HG03175 (cell line): ENCODE data around the gene SWT1.
A peak's percentile ranks its signal among the peaks of the same experiment; 100 is the strongest.

ENCODE experiments used
- ATAC-seq: cut with Tn5 transposase; IDR thresholded peaks from one replicate; pipeline ENCODE4 v1.9.1; 2021; ENCODE audit warnings: mild to moderate bottlenecking, moderate library complexity; ENCODE audit not compliant: unreplicated experiment

The SWT1 gene

DNA sequence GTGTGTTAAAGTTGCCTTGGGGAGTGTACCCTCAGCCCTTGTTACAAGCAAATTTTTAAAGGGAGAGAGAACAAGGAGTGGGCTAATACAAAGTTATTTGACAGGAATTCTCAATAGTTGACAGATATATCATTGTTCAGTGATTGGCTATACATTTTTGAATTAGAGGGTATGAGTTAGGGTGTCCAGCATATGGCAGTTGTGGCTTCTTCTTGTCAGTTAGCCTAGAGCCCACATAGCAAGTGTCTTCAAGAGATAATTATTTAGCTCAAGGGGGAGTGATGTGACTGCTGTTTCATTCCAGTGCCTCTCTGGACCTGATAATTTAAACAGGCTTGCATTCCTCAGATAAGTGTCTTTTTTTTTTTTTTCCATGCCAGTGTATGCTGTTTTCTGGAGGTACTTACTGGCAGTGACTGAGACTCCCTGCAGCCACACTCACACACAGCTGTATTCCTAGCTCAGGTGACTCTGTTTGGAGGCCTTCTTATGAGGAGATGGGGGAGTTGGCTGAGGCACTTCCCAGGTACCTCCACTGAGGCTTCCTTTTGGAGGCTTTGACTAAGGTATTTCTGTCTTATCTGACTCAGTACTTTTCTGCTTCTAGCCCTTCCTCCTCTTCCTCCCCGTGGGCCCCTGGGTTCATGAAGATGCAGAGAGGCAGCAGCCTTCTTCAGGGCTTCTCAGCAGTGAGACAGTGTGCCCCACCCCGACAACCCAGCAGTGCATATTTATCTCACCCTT, 127.7 kb downstream of the SWT1 start:
- ATAC-seq: no peak

DNA sequence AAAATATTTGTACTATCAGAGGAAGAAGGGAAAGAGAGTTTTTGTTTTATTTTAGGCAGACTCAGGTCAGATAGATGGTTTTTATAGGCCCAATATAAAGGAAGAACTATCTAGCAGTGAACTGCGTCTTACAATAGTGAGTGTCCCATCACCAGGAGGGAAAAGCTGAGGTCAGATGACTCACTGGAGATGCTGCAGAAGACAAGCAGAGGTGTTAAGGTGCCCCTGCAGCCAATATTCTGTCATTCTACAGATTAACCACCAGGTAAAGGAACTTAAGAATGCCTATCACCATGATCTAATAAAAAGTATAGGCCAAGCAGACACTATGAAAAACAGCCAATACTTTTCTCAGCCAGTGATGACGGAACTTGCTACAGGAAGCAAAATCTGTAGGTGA, 130.5 kb downstream of the SWT1 start:
- ATAC-seq: no peak

DNA sequence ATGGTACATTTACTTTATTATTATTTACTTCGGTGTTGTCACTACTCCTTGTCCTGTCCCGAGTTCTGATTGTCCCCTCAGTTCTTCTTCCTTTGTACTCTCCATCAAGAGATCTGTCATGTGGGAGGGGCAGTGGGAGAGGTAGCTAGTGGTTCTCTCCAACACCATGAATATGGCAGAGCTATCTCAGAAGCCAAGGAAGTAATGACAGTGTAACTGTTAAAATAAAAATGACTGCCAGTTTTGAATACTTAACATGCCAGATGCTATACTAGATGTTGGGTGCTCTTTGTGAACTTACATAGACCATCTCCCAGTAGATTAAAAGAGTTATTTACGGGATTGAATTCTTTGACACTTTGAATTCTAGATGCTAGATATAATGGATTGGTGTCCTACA, 131.5 kb downstream of the SWT1 start:
- no peak for ATAC-seq

DNA sequence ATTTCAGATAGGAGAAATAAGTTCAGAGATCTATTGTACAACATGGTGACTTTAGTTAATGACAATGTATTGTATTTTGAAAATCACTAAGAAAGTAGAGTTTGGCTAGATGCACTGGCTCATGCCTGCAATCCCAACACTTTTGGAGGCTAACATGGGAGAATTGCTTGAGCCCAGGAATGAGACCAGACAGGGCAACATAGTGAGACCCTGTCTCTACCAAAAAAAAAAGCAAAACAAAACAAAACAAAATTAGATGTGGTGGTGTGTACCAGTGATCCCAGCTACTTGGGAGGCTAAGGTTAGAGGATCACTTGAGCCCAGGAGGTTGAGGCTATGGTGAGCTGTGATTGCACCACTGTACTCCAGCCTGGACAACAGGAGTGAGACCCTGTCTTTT, 132.9 kb downstream of the SWT1 start:
- no peak for ATAC-seq

DNA sequence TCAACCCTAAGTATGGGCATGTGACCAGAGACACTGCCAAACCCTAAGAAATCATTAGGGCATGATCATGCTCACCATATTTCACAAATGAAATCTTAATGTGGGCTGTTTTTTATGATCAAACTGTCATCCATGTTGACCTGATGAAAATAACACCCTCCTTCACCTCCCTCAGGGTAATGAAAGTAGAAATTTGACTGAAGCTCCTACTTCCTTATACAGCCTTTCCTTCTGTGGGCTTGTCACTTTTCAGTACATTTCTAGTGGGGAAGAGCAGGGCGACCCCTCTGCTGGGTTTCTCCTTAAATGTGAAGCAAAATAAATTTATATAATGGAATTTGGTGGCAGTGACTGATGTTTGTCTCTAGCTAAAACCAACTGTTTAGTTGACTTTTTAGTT, 134.2 kb downstream of the SWT1 start:
- ATAC-seq: no peak

DNA sequence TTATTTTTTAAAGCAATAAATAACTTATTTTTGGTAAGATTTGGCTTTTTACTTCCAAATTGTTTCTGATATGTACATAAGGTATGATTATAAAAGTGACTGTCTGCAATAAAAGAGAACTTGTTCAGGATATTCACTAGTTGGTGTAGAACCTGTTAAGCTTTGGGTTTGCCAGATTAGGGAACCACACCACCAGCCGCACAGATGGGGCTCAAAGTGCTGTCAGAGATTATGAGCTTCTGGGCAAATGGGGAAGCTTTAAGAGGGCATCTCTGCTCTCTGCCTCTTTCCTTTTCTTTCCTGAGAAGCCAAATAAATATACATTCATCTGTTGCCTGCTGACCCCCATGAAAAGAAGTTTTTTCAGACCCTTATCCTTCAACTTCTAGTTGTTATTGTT, 134.7 kb downstream of the SWT1 start:
- ATAC-seq: no peak

DNA sequence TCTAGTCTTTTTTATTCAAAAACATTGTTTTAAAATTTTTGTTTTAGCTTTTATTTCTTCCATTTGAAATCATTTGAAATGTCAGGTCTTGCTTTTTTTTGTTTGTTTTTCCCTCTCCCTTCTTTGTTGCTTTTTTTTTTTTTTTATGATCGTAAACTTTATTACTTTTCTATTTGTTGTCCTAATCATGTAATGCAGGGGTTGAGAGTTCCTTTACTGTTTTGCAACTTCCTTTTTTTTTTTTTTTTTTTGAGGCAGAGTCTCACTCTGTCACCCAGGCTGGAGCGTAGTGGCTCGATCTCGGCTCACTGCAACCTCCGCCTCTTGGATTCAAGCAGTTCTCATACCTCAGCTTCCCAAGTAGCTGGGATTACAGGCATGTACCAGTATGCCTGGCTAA, 135.3 kb downstream of the SWT1 start:
- no peak for ATAC-seq

DNA sequence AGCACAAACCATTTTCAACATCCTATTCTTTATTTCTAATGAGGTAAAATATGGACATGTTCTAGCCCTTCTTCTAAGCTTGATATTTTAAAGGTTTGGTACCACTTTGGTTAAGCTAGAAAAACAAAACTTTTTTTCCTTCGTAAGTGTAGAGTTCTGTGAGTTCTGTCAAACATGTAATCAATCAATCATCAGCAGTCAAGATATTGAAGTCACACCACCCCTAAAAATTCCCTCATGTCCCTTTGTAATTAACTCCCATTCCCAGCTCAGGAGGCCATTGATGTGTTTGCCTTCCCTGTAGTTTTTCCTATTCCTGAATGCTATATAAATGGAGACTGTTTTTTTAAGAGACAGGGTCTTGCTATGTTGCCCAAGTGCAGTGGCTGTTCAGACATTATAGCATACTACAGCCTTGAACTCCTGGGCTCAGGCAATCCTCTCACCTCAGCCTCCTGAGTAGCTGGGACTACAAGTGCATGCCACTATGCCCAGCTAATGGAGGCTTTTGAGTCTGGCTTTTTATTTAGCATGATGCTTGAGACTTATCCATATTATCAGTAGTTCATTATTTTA, 137.1 kb downstream of the SWT1 start:
- ATAC-seq: no peak

DNA sequence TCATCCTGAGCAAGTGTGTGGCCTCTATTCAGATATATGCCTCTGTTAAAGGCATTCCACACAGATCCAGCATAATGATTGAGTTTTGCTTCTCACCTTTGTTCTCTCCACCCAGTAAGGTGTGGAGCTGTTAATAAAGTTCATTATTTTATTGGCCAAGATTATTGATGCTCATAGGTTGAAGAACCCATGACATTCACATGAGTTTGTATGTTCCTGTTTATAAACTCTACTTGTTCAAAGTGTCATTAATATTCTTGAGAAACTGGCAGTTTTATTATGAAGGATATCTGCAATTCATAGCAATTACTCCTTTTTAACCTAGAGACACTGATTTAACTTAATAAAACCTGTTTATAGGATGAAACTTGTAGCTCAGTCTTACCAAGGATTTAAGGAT, 138.1 kb downstream of the SWT1 start:
- ATAC-seq: no peak

DNA sequence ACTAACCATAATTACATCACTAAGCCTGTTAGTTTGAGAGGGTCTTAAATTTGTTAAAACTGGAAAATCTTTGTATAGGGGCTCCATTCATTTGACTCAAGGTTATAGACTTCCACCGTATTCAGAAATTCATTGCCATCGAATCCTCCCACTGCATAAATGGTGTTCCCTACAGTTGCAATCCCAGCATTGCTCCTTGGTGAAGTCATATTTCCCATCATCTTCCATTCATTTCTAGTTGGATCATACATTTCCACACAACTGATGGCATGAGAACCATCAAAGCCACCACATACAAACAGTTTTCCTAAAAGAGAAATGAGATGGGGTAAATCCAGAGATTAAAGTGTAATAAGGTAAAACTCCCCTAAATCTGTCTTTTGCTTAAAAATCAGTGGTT, 141.0 kb downstream of the SWT1 start:
- no peak for ATAC-seq

DNA sequence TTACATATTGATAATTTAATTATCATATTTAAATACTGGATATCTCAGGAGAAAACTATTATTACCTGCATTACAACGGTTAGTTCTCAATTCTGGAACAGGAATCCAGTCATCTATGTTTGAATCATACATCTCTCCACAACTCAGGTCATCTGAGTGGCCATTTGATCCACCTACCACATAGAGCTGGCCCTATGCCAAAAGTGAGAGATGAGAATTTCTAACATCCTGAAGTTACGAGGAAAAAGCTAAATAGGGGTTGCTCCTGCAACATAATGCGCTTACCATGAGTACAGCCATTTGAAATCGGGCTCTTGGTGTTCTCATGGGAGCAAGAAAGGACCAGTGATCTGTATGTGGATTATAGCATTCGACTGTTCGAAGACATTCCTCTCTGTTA, 143.2 kb downstream of the SWT1 start:
- no peak for ATAC-seq

DNA sequence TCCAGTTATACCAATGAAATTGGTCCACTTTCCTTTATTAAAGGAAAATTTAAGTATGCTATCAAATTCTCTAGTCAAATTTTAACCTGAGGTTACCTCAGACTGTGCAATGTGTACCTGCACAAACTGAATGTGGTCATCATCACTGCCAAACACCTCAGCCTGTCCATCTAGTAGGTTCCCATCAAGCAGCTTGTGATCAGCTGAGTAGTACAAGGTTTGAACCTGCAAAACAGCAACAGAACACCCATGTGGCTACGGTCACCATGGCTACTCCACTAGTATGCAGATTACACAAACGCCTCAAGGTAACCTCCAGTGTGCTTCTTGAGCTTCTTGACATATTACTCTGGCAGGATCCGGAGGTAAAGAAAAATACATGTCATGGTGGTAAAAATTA, 148.5 kb downstream of the SWT1 start:
- ATAC-seq: no peak

DNA sequence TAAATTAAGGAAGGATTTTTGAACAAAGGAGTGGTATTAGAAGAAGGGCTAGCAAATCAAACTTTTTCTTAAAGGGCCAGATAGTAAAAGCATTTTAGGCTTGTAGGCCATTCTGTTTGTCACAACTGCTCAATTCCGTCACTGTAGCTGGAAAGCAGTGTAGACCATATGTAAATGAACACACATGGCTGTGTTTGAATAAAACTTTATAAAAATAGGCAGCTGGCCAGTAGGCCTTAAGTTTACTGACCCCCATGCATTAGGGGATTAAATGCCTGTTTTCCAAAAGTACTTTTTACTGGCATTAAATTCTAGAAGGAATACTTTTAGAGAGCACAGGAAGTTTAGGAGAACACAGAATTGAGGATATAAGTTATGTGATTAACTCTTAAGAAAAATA, 151.2 kb downstream of the SWT1 start:
- no peak for ATAC-seq

DNA sequence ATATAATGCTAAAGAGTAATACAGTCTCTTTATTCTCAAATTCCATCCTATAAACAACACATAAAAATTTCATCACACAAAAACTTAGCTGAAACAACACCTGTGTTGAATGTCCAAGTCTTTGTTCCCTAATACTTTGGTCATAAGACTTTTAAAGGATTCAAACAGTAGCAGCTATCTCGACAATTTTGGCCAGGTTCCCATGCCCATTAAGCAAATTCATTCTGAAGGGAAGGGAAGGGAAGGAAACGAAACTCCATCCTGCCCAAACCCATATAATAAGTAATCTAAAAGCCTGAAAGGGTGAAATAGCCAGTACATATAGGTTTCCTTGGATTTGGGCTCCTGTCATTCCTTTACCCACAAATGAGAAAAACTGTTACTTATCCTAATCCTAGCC, 152.6 kb downstream of the SWT1 start:
- ATAC-seq: no peak

DNA sequence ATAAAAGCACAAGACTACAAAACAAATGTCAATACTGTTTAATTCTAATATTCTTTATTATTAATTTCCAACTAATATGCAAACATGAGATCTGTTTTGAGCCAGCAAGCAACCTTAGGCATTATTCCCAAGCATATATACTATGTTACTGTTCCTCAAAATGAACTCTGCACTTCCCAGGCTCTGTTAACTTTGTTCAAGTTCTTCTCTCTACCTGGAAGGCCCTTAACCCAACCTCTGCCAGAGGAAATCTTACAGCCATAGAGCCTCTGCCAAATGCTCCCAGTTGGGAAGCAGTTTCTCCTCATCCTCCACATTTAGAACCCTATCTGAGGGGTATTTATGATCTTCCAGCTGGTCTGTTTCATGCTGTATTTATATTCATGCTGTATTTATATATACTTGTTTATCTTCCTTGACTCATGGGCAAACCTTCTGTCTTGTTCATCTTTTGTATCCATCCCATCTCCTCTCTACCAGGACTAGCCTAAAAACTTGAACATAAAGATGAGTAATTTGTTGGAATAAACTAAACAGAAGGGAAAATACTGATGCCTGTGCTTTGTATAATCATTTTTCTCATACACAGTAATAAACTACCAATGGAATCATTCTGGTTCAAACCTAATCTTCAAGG, 154.7 kb downstream of the SWT1 start:
- ATAC-seq: no peak

DNA sequence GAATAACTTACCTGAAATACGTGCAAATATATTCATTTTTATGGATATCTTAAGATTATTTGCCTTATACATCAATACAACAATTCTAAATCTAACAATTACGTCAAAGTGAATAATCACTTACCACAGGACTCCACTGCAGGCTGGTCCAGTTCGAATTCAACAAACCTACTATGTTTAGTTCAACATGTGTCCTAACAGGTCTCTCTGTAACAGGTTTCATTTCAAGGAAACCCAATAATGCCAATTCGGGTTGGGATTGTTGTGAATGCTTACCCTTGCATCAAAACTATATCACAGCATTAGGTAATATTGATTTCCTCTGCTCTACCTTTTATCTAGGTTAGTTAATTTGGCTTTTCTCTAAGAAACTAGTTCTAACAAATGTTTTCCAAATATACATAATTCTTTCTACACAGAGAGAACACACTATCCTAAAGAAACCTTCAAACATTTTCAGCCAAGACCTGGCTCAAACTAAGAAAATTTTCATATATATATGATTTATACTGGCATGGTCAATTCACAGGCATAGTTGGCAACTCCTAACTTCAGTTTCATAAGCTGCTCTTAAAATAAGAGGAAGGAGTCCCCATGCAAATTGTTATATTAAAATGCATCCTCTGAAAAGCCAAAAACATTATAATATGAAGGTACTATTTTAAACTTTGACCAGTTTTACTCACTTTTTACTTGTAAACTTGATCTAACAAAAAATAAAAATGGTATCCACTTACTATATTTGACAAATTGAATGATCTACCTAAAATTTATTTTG, 155.6 kb downstream of the SWT1 start:
- no peak for ATAC-seq

DNA sequence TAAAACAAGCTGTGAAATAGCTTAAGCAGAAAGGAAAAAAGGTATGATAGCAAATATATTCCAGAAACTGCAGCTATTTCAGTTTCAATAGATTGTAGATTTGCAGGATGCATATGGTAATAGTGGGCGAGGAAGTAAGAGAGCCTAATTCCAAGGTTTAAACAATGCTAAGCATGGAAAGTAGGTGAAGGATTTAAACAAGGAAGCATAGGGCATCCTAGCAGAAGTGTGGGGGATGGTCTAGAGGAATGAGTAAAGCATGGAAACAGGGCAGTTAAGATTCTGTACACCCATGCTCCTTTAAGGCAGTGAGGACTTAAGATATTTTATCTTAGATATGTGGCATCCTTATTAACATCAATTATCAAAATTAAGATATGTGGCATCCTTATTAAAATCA, 157.4 kb downstream of the SWT1 start:
- ATAC-seq: no peak

DNA sequence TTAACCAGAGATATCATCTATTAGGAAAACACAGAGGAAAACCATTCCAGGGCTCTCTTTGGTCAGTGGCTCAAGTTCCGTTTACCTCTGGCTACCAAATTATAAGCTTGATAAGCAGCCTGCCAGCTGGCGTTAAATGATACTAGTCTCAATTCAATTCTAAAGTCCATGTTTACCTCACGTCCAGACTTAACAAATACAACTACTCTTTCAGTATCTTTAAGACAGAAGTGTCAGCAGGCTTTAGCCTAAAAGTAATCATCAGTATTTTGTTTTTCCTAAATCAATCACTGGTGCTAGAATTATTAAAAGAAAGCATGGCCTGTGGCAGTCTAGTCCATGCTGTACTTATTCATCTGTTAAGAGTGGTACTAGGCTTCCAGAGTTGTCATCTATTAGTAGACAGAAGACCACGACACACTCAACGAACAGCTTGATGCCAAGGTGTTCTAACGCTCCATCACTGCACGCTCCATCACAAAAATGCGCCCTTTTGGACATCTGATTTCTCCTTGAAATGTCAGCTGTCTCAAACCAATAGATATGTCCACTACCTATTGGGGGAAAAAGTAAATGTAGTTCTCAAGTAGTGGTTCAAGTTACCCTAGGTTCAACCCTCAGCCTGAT, 158.6 kb downstream of the SWT1 start:
- ATAC-seq: no peak

DNA sequence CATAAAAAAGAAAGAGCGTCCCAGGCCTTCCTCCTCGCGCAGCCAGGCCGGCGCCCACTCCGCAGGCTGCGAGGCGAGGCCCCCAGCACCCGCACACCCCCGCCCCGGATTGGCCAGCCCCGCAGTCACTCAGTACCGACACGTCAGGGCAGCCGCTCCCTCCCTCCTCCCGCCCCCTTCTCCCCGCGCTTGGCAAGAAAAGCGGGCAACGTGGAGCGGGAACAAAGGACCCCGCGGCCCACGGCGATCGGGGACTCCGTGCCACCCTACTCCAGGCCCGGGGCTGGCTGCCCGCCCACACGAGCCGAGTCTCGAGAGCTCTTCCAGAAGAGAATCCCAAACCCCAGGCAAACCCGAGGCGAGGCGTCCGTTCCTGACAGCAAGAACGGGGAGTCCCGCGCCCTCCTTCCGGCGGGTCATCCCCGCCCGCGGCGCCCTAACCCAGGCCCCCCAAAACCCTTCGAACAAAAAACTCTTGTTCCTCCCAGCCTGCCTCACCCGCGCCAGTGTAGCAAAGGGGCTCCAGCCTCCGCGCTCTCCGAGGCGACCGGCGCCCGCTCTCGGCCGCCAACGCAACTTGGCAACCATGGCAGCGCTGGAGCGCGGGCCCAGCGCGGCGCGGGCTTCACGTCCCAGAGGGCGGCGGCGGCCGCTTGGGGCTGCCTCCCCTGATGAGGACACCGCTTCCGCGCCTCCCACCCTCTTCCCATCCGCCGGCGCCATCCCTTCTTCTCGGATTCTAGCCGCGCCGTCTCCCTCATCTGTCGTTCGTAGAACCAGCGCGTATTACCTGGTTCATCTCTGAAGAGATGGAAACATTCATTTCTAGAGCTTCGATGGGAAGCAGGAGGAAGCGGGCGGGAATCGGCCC, 159.4 kb downstream of the SWT1 start:
- peak; percentile 46 for ATAC-seq
